Measurements from ENCODE around the gene OR2T10. TPM values are rescaled to one million over a fixed set of nuclear protein-coding genes. Genes with fewer than 3 reads are reported as not detected.
"Not testable (repeated sequence)": the region's sequence is repeated elsewhere in the genome, so short reads cannot be mapped to it uniquely, and the experiment has no call there.

Gene OR2T10
- polyA plus RNA-seq, 1 experiment: not detected

GRCh38 chr1:248592655-248593054 is 4.8 kb downstream of the OR2T10 start:
- TF ChIP-seq CTCF (IDR thresholded peaks at IDR 0.05; ENCODE audit: low read depth, low read length): no peak
- POLR2A ChIA-PET: no interaction called here
- no peak for DNase-seq (ENCODE audit: low read depth, low spot score)
- no peak overlapping the region for H3K4me3 ChIP-seq (ENCODE audit: low read depth, low read length)
- CTCF ChIA-PET: no interaction called here
- H3K9me3 ChIP-seq (ENCODE audit: control insufficient read depth, insufficient read depth, low read length): peaks cover 6% of the 10 kb centered on the region
- H3K27ac ChIP-seq (ENCODE audit: low read depth, low read length): no peak overlapping the region
- no peaks in the 10 kb centered on the region for H3K27me3 ChIP-seq (ENCODE audit: control insufficient read depth, insufficient read depth, low read length)

GRCh38 chr1:248590055-248590454 is 7.4 kb downstream of the OR2T10 start:
- no peak overlapping the region for H3K4me3 ChIP-seq (ENCODE audit: low read depth, low read length)
- CTCF ChIA-PET: no interaction called here
- no peak for TF ChIP-seq CTCF (IDR thresholded peaks at IDR 0.05; ENCODE audit: low read depth, low read length)
- H3K27me3 ChIP-seq (ENCODE audit: control insufficient read depth, insufficient read depth, low read length): no peaks in the 10 kb centered on the region
- DNase-seq (ENCODE audit: low read depth, low spot score): no peak
- H3K9me3 ChIP-seq (ENCODE audit: control insufficient read depth, insufficient read depth, low read length): peaks cover 6% of the 10 kb centered on the region
- POLR2A ChIA-PET: no interaction called here
- no peak overlapping the region for H3K27ac ChIP-seq (ENCODE audit: low read depth, low read length)

GRCh38 chr1:248589334-248589733 is 8.2 kb downstream of the OR2T10 start:
- peaks cover 6% of the 10 kb centered on the region for H3K9me3 ChIP-seq (ENCODE audit: control insufficient read depth, insufficient read depth, low read length)
- TF ChIP-seq CTCF (IDR thresholded peaks at IDR 0.05; ENCODE audit: low read depth, low read length): no peak
- no peak for DNase-seq (ENCODE audit: low read depth, low spot score)
- ChIA-PET POLR2A (no interaction called here), CTCF (no interaction called here)
- no peak overlapping the region for H3K4me3 ChIP-seq (ENCODE audit: low read depth, low read length)
- H3K27ac ChIP-seq (ENCODE audit: low read depth, low read length): no peak overlapping the region
- H3K27me3 ChIP-seq (ENCODE audit: control insufficient read depth, insufficient read depth, low read length): no peaks in the 10 kb centered on the region

- TF ChIP-seq CTCF (IDR thresholded peaks at IDR 0.05; ENCODE audit: low read depth, low read length): no peak
Observed at GRCh38 chr1:248585266-248585665, 12.2 kb downstream of the OR2T10 start.

GRCh38 chr1:248576260-248576980 is 21.1 kb downstream of the OR2T10 start:
- Histone ChIP-seq H3K27me3 (ENCODE audit: control insufficient read depth, insufficient read depth, low read length) (no peaks in the 10 kb centered on the region), H3K9me3 (ENCODE audit: control insufficient read depth, insufficient read depth, low read length) (no peaks in the 10 kb centered on the region), H3K4me3 (ENCODE audit: low read depth, low read length) (no peak overlapping the region), H3K27ac (ENCODE audit: low read depth, low read length) (no peak overlapping the region)
- ChIA-PET POLR2A (no interaction called here), CTCF (no interaction called here)
- DNase-seq (ENCODE audit: low read depth, low spot score): no peak
- no peak for TF ChIP-seq CTCF (IDR thresholded peaks at IDR 0.05; ENCODE audit: low read depth, low read length)

More at GRCh38 chr1:248585266-248585665, 12.2 kb downstream of the OR2T10 start:
- Histone ChIP-seq H3K27ac (ENCODE audit: low read depth, low read length) (no peak overlapping the region), H3K27me3 (ENCODE audit: control insufficient read depth, insufficient read depth, low read length) (no peaks in the 10 kb centered on the region), H3K9me3 (ENCODE audit: control insufficient read depth, insufficient read depth, low read length) (peaks cover 3% of the 10 kb centered on the region; the same call in 1 of the 2 replicates), H3K4me3 (ENCODE audit: low read depth, low read length) (no peak overlapping the region)
- ChIA-PET CTCF (no interaction called here), POLR2A (no interaction called here)
- DNase-seq (ENCODE audit: low read depth, low spot score): no peak

GRCh38 chr1:248574657-248575056 is 22.8 kb downstream of the OR2T10 start, which contains the start of gene OR2T34:
TSS of gene OR2T34 (minus strand) at chr1:248574757. CDS start at chr1:248574757, 0 bp downstream.
- DNase-seq (ENCODE audit: low read depth, low spot score); CTCF ChIA-PET; H3K27me3 ChIP-seq (ENCODE audit: control insufficient read depth, insufficient read depth, low read length); H3K27ac ChIP-seq (ENCODE audit: low read depth, low read length); H3K9me3 ChIP-seq (ENCODE audit: control insufficient read depth, insufficient read depth, low read length); H3K4me3 ChIP-seq (ENCODE audit: low read depth, low read length); POLR2A ChIA-PET: not testable (repeated sequence)

GRCh38 chr1:248573856-248574255 is 23.6 kb downstream of the OR2T10 start:
- DNase-seq (ENCODE audit: low read depth, low spot score); H3K9me3 ChIP-seq (ENCODE audit: control insufficient read depth, insufficient read depth, low read length); H3K4me3 ChIP-seq (ENCODE audit: low read depth, low read length); POLR2A ChIA-PET; H3K27me3 ChIP-seq (ENCODE audit: control insufficient read depth, insufficient read depth, low read length); H3K27ac ChIP-seq (ENCODE audit: low read depth, low read length); CTCF ChIA-PET: not testable (repeated sequence)

GRCh38 chr1:248572049-248572448 is 25.5 kb downstream of the OR2T10 start:
- CTCF ChIA-PET; H3K9me3 ChIP-seq (ENCODE audit: control insufficient read depth, insufficient read depth, low read length); H3K27ac ChIP-seq (ENCODE audit: low read depth, low read length); POLR2A ChIA-PET; H3K27me3 ChIP-seq (ENCODE audit: control insufficient read depth, insufficient read depth, low read length); H3K4me3 ChIP-seq (ENCODE audit: low read depth, low read length); DNase-seq (ENCODE audit: low read depth, low spot score): not testable (repeated sequence)

Data from AG04450 (cell line).